A673 (cell line): ENCODE results near the gene FCHSD2. TPM values are rescaled to one million over a fixed set of nuclear protein-coding genes. Genes with fewer than 3 reads are reported as not detected.
A peak's percentile ranks its signal among the peaks of the same experiment; 100 is the strongest.

ENCODE experiments used
- BruUV-seq: library from RNA; stranded (reverse); fragments of 400-500 nt; replicated peaks from 2 replicates; lab custom pipeline; 2021; lab: Mats Ljungman, UMichigan
- CTCF ChIA-PET: fragments of 300-600 bp; sonication (Branson Sonifier 250); formaldehyde crosslinking; loops from one replicate; lab custom pipeline; 2022; ENCODE audit warnings: antibody characterized with exemption; lab: Charles Lee
- POLR2A ChIA-PET: fragments of 300-600 bp; sonication (Branson Sonifier 250); formaldehyde crosslinking; loops from one replicate; lab custom pipeline; 2022; ENCODE audit warnings: antibody characterized with exemption; ENCODE audit not compliant: low non-redundant PET; lab: Charles Lee
- DNase-seq: peaks from one replicate; pipeline ENCODE4 v3.0.0-alpha.2; 2015; ENCODE audit warnings: low spot score
- H3K27ac ChIP-seq: fragments of 200-600 bp; sonication (generic); 2 replicates; pipeline ENCODE4 v1.5.1; 2016; ENCODE audit warnings: mixed run types, low read depth, mild to moderate bottlenecking, mixed read lengths, antibody characterized with exemption, low read length; ENCODE audit not compliant: poor library complexity, severe bottlenecking
- H3K27me3 ChIP-seq: fragments of 200-600 bp; sonication (generic); replicated peaks from 2 replicates; pipeline ENCODE4 v1.6.1; 2017; ENCODE audit warnings: mixed run types, low read depth, mild to moderate bottlenecking, mixed read lengths, antibody characterized with exemption, low read length; ENCODE audit not compliant: insufficient read depth, poor library complexity
- H3K36me3 ChIP-seq: fragments of 200-600 bp; sonication (generic); 2 replicates; pipeline ENCODE4 v1.6.1; 2016; ENCODE audit warnings: mixed run types, mild to moderate bottlenecking, mixed read lengths, antibody characterized with exemption, low read length; ENCODE audit not compliant: insufficient read depth, poor library complexity, severe bottlenecking
- H3K4me1 ChIP-seq: fragments of 200-600 bp; sonication (generic); 2 replicates; pipeline ENCODE4 v1.6.1; 2017; ENCODE audit warnings: mixed run types, mild to moderate bottlenecking, mixed read lengths, antibody characterized with exemption, low read length; ENCODE audit not compliant: insufficient read depth, poor library complexity, severe bottlenecking
- H3K4me3 ChIP-seq: fragments of 200-600 bp; sonication (generic); 2 replicates; pipeline ENCODE4 v1.5.1; 2016; ENCODE audit warnings: low read depth, mixed run types, mild to moderate bottlenecking, mixed read lengths, low read length; ENCODE audit not compliant: poor library complexity, severe bottlenecking
- H3K9me3 ChIP-seq: fragments of 200-600 bp; sonication (generic); 2 replicates; pipeline ENCODE4 v1.6.1; 2016; ENCODE audit warnings: mixed run types, low read depth, mild to moderate bottlenecking, mixed read lengths, antibody characterized with exemption, low read length; ENCODE audit not compliant: poor library complexity, severe bottlenecking
- CTCF ChIP-seq: fragments of 300-800, 200-600 bp; sonication (generic); conservative IDR thresholded peaks from 2 replicates; pipeline ENCODE4 v1.5.1; 2017; ENCODE audit warnings: low read depth, mild to moderate bottlenecking, antibody characterized with exemption, low read length, moderate library complexity, mixed read lengths
- EZH2 ChIP-seq: fragments of 200-600 bp; sonication (generic); IDR thresholded peaks from 2 replicates; pipeline ENCODE4 v1.6.1; 2017; ENCODE audit warnings: borderline replicate concordance, low read depth, mild to moderate bottlenecking, mixed read lengths, antibody characterized with exemption, low read length; ENCODE audit not compliant: poor library complexity, severe bottlenecking
- intact Hi-C: fragments of 100-400 bp; cut with micrococcal nuclease; formaldehyde crosslinking; loops from one replicate; pipeline ENCODE4 v1.10.0; 2022; ENCODE audit not compliant: unreplicated experiment
- total RNA-seq: library from RNA; stranded (reverse); gene quantifications from 2 replicates; pipeline ENCODE4 v1.2.3, GENCODE V29; 2021

The FCHSD2 gene
- total RNA-seq, 1 experiment from 2014 or later = 44.7 TPM

DNA sequence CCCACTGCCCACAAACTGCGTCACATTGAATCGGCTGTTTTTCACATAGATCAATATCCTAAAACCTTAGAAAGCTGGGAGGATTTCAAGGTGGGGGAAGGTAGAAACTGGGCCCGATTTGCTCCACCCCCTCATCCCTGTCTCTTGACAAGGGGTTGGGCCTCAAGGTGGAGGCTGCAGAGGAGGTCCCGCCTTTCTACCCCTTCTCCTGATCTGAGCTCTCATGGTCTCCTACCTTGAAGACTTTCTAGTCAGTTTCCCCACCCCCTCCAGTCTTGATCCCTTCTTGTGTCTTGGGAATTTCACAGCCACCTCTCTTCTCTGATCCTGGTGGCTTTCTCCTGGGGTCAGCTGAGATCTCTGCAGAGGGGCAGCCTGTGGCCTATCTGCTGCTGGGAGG lies 343.8 kb downstream of the FCHSD2 start:
- TF ChIP-seq CTCF (no peak), EZH2 (no peak)
- ChIA-PET POLR2A (interaction anchor here (0.5 to 0.7 kb wide), 2 partner anchors 17 to 24 kb away, joined by 3 to 5 read pairs; no protein-coding TSS in a partner anchor), CTCF (no interaction called here)
- Histone ChIP-seq H3K9me3 (no peaks in the 10 kb centered on the region), H3K27me3 (no peaks in the 10 kb centered on the region), H3K27ac (no peak overlapping the region), H3K36me3 (no peaks in the 10 kb centered on the region), H3K4me1 (peaks cover 5% of the 10 kb centered on the region), H3K4me3 (no peak overlapping the region)
- BruUV-seq = no TSS peak
- intact Hi-C loops = no loop called here
- DNase-seq = no peak

DNA sequence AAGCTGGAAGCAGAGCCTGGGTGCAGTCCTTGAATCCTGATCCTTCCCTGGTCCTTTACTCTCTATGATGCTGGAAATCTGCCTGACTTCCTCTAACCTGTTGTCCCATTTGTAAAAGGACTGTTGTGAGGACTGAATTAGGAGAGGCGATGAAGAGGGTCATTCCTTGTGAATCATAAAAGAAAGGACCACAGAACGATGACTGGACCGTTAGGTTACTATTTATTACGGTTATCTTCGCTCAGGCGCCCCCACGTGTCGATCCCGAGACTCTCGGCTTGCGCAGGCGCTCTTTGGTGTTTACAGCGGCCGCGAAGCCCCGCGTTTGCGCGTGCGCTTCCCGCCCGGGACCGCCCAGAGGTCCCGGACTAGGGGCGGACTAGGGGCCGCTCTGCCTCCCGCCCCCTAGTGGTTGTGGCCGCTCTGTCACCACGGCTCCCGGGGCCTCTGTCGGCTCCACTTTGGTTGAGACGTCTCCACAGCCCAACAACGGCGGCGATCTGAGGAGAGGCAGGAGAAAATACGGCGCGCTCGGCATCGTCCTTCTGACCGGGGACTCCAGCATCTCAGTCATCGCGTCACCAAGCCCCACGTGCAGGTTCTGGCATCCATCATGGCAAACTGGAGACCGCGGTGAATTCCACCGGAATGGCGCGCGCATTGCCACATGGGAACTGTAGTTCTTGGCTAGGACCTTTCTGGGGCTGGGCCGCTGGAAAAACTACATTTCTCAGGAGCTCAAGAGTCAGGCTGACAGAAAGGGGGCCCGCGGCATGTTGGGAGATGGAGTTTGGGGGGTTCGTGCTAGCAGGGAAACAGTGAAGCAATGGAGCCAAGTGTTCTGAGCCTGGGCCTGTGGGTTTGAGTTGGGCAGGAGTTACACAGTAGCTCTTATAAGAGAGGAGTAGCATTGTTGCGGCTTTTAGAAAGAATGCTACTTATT lies 348.4 kb downstream of the FCHSD2 start, which contains the start of gene STARD10:
Gene STARD10, minus strand, starts transcription at position 623 of the 943 bp plus-strand sequence. CDS start 12,866 bp downstream, outside the sequence.
- TSS peak; percentile 92 for BruUV-seq
- Histone ChIP-seq H3K4me1 (peaks cover 12% of the 10 kb centered on the region), H3K27ac (peak within 1 kb of the TSS; percentile 65), H3K4me3 (peak within 1 kb of the TSS; percentile 60), H3K27me3 (no peaks in the 10 kb centered on the region), H3K36me3 (no peaks in the 10 kb centered on the region), H3K9me3 (no peaks in the 10 kb centered on the region)
- DNase-seq = peak; percentile 98
- peak; percentile 100 for TF ChIP-seq CTCF
- no peak for TF ChIP-seq EZH2
- ChIA-PET POLR2A (interaction anchor here (0.7 kb wide), 1 partner anchor 9 kb away, joined by 4 read pairs; no protein-coding TSS in a partner anchor), CTCF (interaction anchor here (0.6 to 2.6 kb wide), 8 partner anchors 9 to 1193 kb away, joined by 3 to 21 read pairs (median 5); no protein-coding TSS in a partner anchor)
- intact Hi-C loops = loop anchor here (1.0 kb wide), 1 partner anchor 68 kb away; no protein-coding TSS in a partner anchor

- BruUV-seq = TSS peak; percentile 91
- Histone ChIP-seq H3K4me3 (peak overlapping the region; percentile 60), H3K27ac (peak overlapping the region; percentile 12), H3K27me3 (no peaks in the 10 kb centered on the region), H3K9me3 (no peaks in the 10 kb centered on the region), H3K36me3 (no peaks in the 10 kb centered on the region), H3K4me1 (peaks cover 12% of the 10 kb centered on the region)
- TF ChIP-seq CTCF (no peak), EZH2 (no peak)
- intact Hi-C loops = loop anchor here (1.0 kb wide), 1 partner anchor 68 kb away; no protein-coding TSS in a partner anchor
- no peak for DNase-seq
- POLR2A ChIA-PET = no interaction called here
- CTCF ChIA-PET = interaction anchor here (0.6 to 2.6 kb wide), 5 partner anchors 10 to 71 kb away, joined by 3 to 21 read pairs (median 6); no protein-coding TSS in a partner anchor
These were observed 349.1 kb downstream of the FCHSD2 start for GRCh38 chr11:72793076-72793424.
